Uterus (tissue), 2 donors: Measurements from ENCODE around the gene ARHGEF25.

Experiments used
- POLR2A ChIP-seq, 2 donors: fragments of 450-650 bp; IDR thresholded peaks; one replicate each; pipeline ENCODE4 v1.6.1; 2016; ENCODE audit warnings: antibody characterized with exemption in 2 of 2, mild to moderate bottlenecking in 1 of 2, moderate library complexity in 1 of 2
- TF ChIP-seq, protein P1 (sequence below), 4 experiments: fragments of 200-600 bp in 2 of 4; fragments of 450-650 bp in 2 of 4; sonication (generic) in 2 of 4; IDR thresholded peaks; one replicate each; pipeline ENCODE4 v1.5.1; 2016 to 2019; ENCODE audit warnings: antibody characterized with exemption in 4 of 4, mild to moderate bottlenecking in 2 of 4, moderate library complexity in 1 of 4

- TF ChIP-seq, protein P1, sequence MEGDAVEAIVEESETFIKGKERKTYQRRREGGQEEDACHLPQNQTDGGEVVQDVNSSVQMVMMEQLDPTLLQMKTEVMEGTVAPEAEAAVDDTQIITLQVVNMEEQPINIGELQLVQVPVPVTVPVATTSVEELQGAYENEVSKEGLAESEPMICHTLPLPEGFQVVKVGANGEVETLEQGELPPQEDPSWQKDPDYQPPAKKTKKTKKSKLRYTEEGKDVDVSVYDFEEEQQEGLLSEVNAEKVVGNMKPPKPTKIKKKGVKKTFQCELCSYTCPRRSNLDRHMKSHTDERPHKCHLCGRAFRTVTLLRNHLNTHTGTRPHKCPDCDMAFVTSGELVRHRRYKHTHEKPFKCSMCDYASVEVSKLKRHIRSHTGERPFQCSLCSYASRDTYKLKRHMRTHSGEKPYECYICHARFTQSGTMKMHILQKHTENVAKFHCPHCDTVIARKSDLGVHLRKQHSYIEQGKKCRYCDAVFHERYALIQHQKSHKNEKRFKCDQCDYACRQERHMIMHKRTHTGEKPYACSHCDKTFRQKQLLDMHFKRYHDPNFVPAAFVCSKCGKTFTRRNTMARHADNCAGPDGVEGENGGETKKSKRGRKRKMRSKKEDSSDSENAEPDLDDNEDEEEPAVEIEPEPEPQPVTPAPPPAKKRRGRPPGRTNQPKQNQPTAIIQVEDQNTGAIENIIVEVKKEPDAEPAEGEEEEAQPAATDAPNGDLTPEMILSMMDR (IDR thresholded peaks at IDR 0.05) = no peak
- no peak for TF ChIP-seq POLR2A (IDR thresholded peaks at IDR 0.05)
These were observed 17.3 kb downstream of the ARHGEF25 start for GRCh38 chr12:57628280-57629191.
